ENCODE results near the gene PSMD14.
A peak's percentile ranks its signal among the peaks of the same experiment; 100 is the strongest.
"Not testable (repeated sequence)": the region's sequence is repeated elsewhere in the genome, so short reads cannot be mapped to it uniquely, and the experiment has no call there.

PSMD14 gene

GRCh38 chr2:161308178-161308955 is at the start of gene PSMD14:
TSS of gene PSMD14 (plus strand) at chr2:161308425. CDS start at chr2:161318826, 10,401 bp downstream.
- peak; percentile 88 to 89 for DNase-seq

GRCh38 chr2:161265874-161266273 is 42.4 kb upstream of the PSMD14 start:
- no peak for DNase-seq

- DNase-seq = no peak
Observed at GRCh38 chr2:161269111-161269510, 39.1 kb upstream of the PSMD14 start.

GRCh38 chr2:161273038-161273760 is 35.0 kb upstream of the PSMD14 start:
- peak in 1 of 2 donors; percentile 68 for DNase-seq

GRCh38 chr2:161278564-161279229 is 29.5 kb upstream of the PSMD14 start:
- DNase-seq = not testable (repeated sequence)

- DNase-seq = not testable (repeated sequence)
Observed at GRCh38 chr2:161279230-161279815, 28.9 kb upstream of the PSMD14 start.

- DNase-seq = peak; percentile 10 to 33
Observed at GRCh38 chr2:161280906-161281323, 27.3 kb upstream of the PSMD14 start.

- DNase-seq = not testable (repeated sequence)
Observed at GRCh38 chr2:161281615-161282310, 26.5 kb upstream of the PSMD14 start.

- DNase-seq = peak in 1 of 2 donors; percentile 7
Observed at GRCh38 chr2:161282311-161282644, 25.9 kb upstream of the PSMD14 start.

- no peak for DNase-seq
Observed at GRCh38 chr2:161283926-161284325, 24.3 kb upstream of the PSMD14 start.

- DNase-seq = no peak
Observed at GRCh38 chr2:161303535-161304050, 4.6 kb upstream of the PSMD14 start.

GRCh38 chr2:161306919-161307318 is 1.3 kb upstream of the PSMD14 start:
- no peak for DNase-seq

- no peak for DNase-seq
Observed at GRCh38 chr2:161307676-161308075, 549 bp upstream of the PSMD14 start.

GRCh38 chr2:161312996-161313395 is 4.8 kb downstream of the PSMD14 start:
- DNase-seq = no peak

GRCh38 chr2:161315380-161315779 is 7.2 kb downstream of the PSMD14 start:
- DNase-seq = no peak

GRCh38 chr2:161316701-161317100 is 8.5 kb downstream of the PSMD14 start:
- no peak for DNase-seq

- no peak for DNase-seq
Observed at GRCh38 chr2:161321944-161322648, 13.9 kb downstream of the PSMD14 start.

GRCh38 chr2:161324876-161325275 is 16.7 kb downstream of the PSMD14 start:
- DNase-seq = no peak

- DNase-seq = no peak
Observed at GRCh38 chr2:161327582-161327981, 19.4 kb downstream of the PSMD14 start.

- DNase-seq = no peak
Observed at GRCh38 chr2:161332371-161332967, 24.2 kb downstream of the PSMD14 start.

GRCh38 chr2:161335626-161336025 is 27.4 kb downstream of the PSMD14 start:
- no peak for DNase-seq

Measured in CD4-positive, alpha-beta T cell treated with Interleukin-1 beta for 1 hour (primary cell).